NK-92 treated with Interleukin-12 subunit alpha and Interleukin-12 subunit beta, amount 100 ng/mL, for 24 hours (cell line): Measurements from ENCODE around the gene TAF3.

Source experiments
- DNase-seq: peaks from one replicate; lab custom pipeline; 2025; lab: John Stamatoyannopoulos, UW

Gene TAF3

DNA sequence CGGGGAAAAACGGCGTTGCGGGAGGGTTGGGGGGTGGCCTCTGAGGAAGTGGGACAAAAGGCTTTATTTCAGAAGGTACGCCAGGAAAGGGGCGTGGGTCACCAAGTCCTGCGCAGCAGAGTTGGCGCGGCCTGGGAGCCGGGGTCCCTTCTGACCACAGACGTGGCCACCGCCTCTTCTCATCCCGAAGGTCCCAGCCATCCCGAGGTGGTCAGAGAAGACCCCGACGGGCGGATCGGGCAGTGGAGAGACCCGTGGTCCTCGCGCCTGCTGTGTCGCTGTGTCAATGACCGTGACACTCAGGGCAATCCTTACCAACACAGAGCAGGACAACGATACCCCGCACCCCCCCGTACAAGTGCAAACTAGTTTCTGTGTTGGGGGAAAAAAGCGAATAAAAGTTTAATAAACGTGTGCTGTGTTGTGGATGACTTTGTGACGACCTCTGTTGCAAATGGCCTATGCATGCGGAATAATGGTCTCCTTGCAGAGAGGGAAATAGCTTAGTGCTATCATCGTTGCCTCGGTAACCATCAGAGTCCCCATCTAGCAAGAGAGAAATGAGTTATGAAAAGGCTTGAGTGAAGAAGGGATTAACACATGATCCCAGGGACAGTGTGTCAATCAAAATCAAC, 216.8 kb downstream of the TAF3 start:
- DNase-seq: no peak

DNA sequence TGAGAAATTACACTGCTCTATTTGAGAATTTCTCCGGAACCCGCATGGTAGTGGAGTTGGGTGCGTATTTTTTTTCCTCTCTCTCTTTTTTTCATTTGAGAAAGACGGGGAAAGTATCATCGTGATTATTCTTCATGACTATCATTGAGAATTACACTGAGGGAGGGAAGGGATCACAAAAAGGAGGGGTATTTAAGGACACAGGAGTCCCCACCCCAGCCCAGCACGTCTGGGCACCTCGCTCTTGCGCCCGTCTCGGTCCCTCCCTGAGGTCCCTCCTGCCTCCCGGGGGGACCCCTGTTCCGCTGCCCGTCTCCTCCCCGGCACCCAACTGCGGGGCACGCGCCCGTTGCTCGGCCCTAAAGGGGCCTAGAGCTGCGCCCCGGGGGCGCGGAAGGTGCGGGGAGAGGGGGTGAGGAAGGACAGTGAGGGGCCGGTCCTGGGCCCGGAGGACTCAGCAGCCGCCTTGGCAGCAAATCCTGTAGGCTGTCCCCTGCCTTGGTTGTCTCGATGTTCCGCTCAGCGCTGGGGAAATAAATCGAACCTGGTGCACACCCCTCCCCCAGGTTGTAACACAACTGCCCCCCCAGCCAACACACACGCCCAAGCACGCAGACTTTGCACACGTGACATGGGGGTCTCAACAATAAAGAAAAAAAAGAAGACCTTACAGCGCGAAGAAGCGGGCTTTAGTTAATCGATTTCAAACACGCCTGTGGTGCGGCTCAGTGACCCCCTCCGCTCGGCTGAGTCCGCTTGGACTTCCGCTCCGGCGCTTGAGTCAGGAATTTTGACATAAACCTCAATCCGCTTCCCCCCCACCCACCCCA, 217.6 kb downstream of the TAF3 start:
- DNase-seq: no peak

DNA sequence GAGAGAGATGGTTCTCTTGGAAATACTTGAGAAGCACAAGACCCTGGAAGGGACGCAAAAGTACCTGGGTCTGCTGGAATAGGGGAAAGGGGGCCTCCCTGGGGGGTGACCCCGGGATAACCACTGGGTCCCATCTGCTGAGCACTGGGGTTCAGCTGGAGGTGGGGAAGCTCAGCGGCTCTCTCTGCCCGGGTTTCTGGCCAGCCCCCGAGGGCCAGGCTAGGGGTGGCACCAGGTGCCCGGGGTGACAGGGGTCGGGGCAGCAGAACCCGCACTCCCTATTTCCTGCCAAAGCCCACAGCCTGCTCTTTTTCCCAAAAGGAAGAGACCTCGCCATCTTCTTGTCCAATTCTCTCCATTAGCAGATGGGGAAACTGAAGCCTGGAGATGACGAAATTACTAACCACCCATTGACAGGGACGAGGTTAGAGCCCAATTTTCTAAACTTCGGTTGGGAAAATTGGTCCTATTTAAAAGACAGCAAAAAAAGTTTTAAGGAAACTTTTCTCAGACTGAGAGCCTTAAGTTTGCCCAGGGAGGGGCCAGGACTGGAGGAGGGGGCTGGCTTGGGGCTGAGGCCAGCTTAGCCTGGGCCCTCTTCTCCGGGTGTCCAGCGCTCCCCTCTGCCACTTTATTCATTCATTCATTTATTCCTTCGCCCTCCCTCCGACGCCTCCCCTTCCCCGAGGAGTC, 218.3 kb downstream of the TAF3 start:
- no peak for DNase-seq

DNA sequence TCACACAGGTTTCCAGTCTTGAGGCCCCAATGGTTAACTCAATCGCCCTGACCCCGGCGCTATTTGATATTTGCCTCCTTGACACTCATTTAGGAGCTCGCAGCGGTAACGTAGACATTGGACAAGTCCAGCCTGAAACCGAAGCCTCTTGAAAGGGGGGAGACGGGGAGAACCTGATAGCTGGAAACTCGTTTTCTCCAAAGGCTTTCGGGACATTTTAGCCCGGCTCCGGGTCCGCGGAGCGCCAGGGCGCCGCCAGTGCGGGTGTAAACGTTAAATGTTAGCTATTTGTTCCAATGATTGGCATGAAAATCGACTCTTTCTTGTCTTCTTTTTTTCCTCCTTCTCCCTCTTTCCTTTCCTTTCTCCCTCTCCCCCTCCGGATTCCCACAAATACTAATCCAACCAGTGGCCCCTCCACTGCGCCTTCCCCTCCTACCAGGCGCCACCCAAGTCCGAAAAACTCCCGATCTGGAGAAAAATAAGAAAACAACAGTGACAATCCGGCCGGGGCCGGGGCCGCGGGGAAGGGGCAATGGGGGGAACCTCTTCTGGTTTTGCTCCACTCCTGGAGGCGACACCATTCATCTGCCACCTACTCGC, 219.0 kb downstream of the TAF3 start:
- DNase-seq: no peak

DNA sequence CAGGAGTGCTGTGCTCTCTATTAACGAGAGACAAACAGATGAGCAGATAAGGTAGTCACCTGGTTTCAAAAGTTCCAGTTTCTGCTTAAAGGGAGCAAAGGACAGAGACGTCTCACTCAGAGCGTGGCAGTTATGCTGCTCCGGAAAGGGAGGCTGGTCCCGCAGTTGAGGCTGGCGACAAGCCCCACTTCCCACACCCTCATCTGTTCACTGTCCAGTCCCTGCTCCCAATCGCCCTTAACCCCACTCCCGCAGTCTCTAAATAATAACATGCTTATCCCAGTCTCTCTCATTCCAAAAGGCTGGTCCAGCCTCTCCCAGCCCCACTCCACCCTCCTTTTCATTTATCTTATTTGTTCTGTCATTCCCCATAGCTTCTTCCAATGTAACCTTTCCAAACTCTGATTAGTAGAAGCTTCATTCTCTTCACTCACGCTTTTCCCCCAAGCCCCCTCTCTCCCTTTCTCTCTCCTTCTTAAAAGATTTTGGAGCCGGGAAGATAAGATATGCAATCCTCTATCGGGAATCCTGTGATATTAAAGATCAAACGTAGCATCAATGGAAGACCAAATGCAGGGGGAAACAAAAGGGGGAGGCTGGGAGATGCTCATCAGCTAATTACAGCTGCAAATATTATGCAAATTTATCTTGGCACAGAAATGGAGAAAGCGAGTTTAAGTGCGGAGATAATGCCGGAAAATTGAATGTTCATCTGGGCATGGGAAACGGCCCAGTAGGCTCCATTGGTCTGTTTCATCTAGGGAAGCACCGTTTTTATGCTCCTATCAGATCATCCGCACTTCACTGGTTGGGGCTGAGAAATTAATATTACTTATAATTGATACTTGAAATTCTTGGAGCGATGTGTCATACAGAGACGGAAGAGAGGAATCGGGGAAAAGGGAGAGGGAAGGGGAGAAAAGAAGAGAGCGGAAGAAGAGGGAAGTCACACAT, 219.9 kb downstream of the TAF3 start:
- DNase-seq: no peak

DNA sequence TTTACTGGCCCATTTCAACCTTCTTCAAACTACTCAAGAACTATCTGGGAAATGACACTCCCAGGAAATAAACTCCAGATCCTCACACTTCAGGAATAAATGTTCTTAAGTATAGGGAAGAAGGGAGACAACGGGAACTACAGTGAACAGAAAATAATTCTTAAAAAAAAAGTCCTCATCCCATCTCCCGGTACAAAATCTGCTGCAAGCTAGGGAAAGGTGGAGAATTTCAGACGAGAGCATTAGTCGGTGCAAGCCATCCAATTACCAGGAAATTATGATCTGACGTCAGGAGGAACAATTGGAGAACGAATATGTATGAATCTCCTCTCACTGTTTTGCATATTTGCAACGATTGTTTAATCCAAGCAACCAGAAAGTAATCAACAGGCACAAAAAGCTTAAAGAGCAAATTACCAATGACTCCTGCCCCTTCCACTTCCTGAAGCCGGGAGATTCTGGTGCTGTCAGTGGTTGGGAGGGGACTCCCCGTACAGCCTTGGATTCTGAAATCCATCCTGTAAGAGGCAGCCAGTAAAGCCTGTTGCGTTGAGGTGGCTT, 221.1 kb downstream of the TAF3 start:
- DNase-seq: no peak

DNA sequence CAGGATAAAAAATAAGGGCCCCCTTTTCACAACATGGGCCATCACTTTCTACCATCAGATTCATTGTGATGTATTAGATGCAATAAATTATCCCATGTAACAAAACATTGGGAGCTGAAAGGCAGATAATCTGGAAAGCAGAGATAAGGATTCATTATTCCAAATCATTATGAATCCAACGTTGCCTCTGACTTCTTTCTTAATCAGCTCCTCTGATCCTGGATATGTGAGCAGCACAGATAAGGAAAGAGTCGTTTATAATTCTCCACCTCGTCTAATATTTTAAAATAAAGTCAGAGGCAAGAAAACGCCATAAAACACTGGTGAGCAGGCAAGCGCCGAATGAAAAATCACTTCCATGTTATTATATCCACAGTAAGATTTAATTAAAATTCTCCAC, 222.3 kb downstream of the TAF3 start:
- DNase-seq: no peak

DNA sequence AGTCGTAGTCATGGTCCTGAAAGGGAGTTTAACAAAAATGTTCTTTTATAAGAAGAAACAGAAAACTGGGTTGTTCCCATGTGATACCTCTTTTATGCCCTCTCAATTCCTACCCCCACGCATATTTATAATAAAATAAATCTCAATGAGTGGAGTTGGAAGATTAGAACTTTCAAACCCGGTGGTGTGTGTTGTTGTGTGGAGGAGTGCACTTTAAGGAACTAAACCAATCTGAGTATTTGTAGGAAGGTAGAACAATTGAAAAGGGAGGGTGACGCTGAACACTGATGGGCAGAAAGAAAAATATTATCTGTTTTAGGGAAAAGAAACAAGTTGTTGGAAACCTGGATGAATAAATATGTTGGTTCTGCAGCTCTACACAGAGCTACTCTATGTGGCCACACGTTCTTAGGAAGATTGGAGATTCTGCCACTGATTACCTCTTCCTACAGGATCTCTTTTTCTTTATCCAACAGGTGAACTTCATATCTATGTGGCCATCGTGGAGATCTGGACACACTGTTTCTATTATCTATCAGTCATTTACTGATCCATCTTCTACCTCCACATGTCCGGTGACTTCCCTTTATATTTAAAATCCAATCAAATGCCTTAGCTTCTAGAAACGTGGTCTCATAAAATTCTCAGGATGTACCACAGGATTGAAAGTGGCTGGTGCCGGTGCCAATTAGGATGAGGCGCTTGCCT, 223.1 kb downstream of the TAF3 start:
- DNase-seq: no peak

DNA sequence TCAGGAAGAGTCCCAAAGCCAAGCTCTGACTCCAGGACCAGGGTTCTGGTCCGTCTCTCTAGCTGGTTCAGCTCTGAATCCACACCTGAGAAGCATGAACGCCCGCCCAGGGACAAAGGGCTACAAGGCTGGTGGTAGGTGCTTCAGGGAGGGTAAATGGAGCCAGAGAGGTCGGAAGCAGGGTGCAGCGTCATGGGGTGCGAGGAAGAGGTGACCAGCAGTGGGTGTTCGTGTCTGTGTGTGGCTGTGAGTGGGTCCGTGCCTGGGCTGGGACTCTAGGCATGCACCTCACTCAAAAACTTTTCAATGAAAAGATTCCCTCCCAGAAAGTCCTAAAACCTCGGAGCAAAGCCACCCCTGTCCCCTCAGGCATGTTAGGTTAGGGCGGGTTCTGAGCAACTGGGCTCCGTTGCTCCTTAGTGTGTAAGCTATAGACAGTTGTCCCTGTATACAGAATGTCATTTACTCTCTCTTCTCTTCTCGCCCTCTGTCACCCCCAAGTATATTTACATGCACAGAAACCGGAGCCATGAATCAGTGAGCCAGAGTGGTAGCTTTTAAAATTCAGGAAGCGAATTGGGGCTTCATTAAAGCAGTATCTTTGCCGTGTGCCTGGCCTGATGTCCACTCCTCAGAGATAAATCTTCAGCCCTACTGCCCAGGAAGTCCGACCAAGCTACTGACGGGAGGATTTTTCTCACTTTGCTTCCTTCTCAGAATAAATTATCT, 223.9 kb downstream of the TAF3 start:
- DNase-seq: no peak

DNA sequence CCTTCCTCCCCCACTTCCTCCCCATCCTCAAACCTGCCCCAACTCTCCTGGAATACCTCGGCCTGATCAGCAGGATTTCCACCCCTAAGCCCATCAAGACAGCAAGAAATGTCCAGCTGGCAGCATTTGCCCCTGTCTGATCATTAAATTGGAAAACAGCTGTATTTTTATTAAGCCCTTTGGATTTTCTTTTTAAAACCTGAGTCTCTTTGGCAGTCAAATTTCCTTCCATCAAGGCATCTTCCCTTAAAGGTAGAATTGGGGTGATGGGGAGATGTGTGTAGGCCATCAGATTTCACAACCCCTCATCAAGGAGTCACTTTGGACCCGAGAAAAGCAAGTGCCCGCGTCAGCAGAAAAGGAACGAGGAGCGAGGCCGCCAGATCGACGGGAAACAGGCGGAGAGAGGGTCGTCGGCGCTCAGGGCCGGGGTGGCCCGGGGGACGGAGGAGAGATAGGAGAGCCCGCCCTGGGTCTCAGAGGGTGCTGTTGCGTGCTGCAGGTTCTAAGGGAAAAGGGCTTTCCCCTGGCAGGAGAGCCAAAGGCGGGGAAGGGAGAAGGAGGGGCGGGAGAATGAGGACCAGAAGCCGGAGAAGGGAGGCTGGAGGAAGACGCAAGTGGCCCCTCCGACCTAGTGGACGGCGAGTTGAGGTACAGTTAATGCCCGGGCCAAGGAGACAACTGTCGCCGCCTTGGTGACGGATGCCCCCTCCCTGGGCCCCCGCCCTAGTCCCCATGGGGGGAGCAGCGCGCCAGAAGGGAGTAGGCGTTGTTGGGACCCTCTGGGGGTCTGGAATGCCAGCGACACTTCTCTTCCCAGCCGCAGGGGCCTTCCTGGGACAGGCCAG, 224.6 kb downstream of the TAF3 start:
- no peak for DNase-seq

DNA sequence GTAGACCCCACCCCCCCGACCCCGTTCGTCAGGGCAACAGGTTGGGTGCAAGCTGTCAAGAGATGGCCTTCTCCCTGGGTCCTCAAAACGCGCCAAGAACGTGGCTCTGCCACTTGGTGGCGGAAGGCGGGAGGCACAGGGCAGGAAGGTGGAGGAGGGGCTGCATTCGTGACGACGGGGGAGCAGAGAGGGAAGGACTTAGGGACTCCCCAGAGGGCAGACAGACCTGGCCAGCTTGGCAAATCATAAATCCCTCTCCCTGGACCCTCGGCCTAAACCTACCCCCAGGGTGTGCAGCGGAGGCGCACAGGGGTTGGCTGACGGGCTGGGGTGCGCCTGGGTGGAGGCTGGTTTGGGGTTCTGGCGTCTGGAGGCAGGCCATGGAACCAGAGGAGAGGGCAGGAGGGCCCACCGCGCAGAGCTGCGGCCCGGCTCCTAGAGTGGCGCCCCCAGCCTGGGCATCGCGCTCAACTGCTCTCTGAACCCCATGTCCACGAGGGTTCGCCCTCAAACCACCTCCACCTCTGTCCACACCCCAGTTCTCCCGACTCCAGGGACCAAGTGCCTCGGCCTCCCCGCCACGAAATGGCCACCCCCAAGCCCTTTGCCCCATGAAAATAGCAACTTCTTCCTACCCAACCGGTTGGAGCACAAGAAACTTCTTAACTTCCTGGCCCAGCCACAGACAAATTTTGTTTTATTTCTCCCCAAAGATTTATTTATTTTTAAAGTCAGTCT, 225.4 kb downstream of the TAF3 start:
- no peak for DNase-seq

DNA sequence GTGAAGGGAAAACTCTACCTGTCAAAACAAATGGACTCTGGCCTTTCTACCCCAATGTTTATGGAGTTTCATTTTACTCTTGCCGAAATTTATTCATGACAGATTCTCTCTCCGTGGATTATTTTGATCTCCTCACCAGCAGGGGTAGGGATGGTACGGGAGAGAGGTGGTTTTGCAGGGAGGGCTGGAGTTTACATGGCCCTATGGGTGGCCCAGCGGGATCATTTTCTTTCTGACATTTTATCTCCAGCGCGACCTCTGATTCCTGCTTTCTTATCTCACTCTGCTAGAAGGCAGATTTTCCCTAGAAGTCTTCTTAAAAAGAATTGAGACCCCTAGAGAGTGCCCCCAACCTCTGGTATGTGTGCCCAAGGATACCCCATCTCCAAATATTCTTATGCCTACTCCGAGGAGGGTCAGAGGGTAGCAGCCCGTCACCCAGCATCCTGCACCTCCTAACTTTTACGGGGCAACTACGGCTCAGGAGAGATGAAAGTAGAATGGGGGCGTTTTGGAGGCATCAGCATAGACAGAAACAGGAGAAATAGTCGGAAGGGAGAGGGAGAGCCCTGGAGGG, 226.1 kb downstream of the TAF3 start:
- DNase-seq: no peak

DNA sequence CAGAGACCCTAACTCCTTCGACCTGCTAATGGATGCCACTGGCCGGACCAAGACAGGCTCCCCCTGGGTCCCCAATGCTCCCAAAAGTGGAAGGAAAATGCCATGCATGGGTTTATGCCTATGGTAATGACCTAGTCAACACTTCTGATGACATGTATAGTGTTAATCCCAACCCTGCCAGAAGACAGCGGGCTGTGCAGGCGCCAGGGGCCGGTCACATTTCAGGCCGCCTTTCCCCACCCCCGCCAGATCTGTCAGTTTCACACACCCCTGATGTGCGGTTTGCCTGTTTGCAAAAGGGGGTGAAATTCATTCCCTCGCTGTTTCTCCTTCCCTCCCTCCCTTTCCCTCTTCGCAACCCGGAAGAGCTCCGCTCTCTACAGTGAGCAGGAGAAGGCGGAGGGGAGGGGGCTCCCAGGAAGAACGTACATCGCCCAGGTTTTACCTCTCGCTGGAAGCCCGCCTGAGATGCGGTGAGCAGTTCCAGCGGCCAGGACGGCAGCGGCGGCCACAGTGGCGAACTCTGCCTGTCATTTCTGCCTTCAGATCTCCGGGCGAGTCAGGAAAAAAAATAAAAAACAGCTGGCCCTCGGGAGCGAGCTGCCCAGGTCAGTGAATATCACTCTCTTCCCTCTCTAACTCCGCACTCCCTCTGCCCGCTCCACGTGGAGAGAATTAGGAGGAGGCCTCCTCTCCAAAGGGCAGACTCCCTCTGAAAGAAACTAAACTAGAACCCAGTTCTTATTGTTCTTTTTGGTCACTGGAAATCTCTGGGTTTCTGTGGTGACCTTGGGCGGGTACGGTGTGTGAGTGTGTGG, 226.8 kb downstream of the TAF3 start:
- DNase-seq: no peak

DNA sequence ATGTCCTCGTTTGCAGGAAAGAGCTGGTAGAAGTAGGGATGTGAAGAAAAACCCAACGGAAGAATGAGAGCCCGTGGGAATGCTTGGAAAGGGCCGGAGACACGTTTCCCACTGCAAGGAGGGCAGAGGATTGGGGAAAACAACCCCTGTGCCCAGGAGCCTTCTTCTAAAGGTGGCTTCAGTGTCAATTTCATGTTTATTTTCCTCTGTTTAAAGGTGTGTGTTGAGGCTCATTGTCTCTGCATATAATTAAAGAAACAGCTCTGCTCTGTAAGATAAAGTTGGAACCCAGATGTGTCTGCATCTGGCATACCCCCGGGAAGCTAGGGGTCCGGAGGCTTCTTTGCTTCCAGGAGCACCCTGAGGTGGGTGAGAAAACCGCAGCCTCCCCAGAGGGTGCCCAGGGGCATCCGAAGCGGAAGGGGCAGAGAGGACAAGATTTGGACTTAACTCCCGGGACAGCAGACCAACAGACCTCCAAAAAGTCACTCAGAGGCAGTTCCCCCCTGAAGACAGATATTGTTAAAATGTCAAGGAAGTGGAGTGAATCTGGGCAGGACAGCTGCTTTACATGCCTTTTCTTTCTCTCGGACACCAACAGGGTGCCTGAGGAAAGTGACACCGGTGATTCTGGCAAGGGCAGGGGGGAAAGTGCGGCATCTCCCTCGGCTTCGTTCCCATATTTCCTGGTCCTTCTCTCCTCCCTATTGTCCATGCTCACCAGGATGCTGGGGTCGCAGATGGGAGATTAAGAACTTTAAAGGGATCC, 227.6 kb downstream of the TAF3 start:
- DNase-seq: no peak

DNA sequence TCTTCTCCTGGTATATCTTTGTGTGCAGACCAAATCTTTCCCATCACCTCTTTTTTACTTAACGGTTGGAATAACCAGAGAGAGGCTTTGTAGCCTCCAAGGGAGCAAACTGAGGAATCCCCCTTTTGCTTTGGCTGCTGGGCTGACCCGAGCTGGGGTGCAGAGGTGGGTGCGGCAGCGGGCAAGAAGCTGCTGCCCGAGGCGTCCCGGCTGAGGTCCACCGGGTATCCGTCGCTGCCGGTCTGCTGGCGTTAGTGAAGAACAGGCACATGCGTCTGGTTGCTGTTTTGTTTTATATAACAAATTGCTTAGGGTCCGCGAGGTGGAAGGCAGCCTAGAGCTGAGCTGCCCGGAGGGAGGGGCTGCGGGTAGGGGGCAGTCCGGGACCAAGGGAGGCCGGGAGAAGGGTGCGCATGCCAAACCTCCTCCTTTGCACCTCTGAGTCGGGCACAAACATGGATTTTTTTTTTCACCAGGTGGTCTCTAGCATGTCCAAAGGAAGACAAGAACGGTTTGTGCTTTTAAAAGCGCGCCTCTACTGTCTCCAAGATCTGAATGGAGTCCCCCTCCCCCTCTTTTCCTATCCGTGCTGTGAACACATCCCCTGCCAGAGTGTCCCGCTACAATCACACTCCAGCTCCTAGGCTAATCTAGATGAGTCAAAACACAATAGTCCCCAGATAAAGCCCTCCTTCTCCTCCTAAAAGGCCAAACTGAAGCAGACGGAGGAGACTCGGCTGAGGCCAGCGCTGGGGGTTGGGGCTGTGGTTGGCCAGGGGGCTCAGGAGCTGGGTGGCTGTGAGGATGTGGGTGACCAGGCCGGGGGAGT, 229.4 kb downstream of the TAF3 start:
- no peak for DNase-seq
